Right cardiac atrium (tissue), 5 donors: ENCODE measurements around the gene DNAI1. TPM values are rescaled to one million over a fixed set of nuclear protein-coding genes. Genes with fewer than 3 reads are reported as not detected.

Experiments
- ATAC-seq, 2 donors: fragments of 200-7000 bp; cut with Tn5 transposase; one replicate each; pipeline versions ENCODE4 v1.8.0 to v1.9.1; 2020; ENCODE audit warnings: moderate library complexity in 2 of 2, mild to moderate bottlenecking in 1 of 2
- DNase-seq, 3 donors: peaks; one replicate each; pipeline ENCODE4 v3.0.0-alpha.2; 2020
- H3K27ac ChIP-seq: one replicate; pipeline ENCODE4 v1.5.1; 2013; ENCODE audit warnings: mild to moderate bottlenecking, low read length, control low read depth, moderate library complexity
- H3K27me3 ChIP-seq: one replicate; pipeline ENCODE4 v1.6.1; 2013; ENCODE audit not compliant: control insufficient read depth, insufficient read depth
- H3K4me1 ChIP-seq: one replicate; pipeline ENCODE4 v1.6.1; 2013; ENCODE audit warnings: low read length; ENCODE audit not compliant: control insufficient read depth, insufficient read depth
- H3K4me3 ChIP-seq: one replicate; pipeline ENCODE4 v1.5.1; 2013; ENCODE audit warnings: low read length, control low read depth
- H3K9me3 ChIP-seq: one replicate; pipeline ENCODE4 v1.6.1; 2013; ENCODE audit warnings: low read length; ENCODE audit not compliant: control insufficient read depth
- WGBS: extraction: QIAGEN DNeasy Blood & Tissue Kit; methylation state at CpG from one replicate; pipeline ENCODE4 v1.1.7; 2013; 5-methylcytosine and 5-hydroxymethylcytosine counted together
- intact Hi-C, 4 donors: fragments of 100-400 bp; cut with DNase I; formaldehyde crosslinking; loops; one replicate each; pipeline versions ENCODE4 v1.11.0 to v1.14.0; 2022 to 2023
- polyA plus RNA-seq: library from polyadenylated mRNA; stranded (reverse); fragments of 200-250 nt; gene quantifications from one replicate; pipeline ENCODE4 v1.2.3, GENCODE V29; 2013
- total RNA-seq, 4 donors: library from RNA; stranded (reverse); fragmentation: NEBNext Ultra II Directional; extraction: Animal tissue kit (Norgen Biotek cat#: 25700); gene quantifications; one replicate each; pipeline ENCODE4 v1.2.1, GENCODE V29; 2021
- donor health status: healthy with polysubstance abuse.
- donor health status: DM: no; HTN: yes; CAD: no.
- donor health status: DM: no; HTN: no; CAD: no.
- donor health status: DM: no; HTN: yes; CAD: no; lungs with severe emphysema.
- donor health status: DM: yes; HTN: yes; CAD: no.

DNAI1 gene
- total and polyA plus RNA-seq, 5 donors, result 0.16 TPM; not detected in 4

- Histone ChIP-seq H3K4me3 (no peak overlapping the region), H3K4me1 (no peaks in the 10 kb centered on the region), H3K9me3 (no peaks in the 10 kb centered on the region), H3K27ac (no peak overlapping the region), H3K27me3 (no peaks in the 10 kb centered on the region)
- ATAC-seq, result no peak
- DNase-seq, result no peak
- WGBS, result 56% methylated on average over 3 of the region's 3 CpGs
- intact Hi-C loops, result no loop called here
Measured at GRCh38 chr9:34490760-34491159, 32.2 kb downstream of the DNAI1 start.

GRCh38 chr9:34491596-34491995 lies 33.0 kb downstream of the DNAI1 start:
- H3K27me3 ChIP-seq, result no peaks in the 10 kb centered on the region
- DNase-seq (no peak), ATAC-seq (no peak)
- WGBS, result 50% methylated on average over 2 of the region's 2 CpGs
- no peaks in the 10 kb centered on the region for H3K4me1 ChIP-seq
- H3K9me3 ChIP-seq, result no peaks in the 10 kb centered on the region
- intact Hi-C loops, result no loop called here
- H3K4me3 ChIP-seq, result no peak overlapping the region
- H3K27ac ChIP-seq, result no peak overlapping the region

GRCh38 chr9:34492051-34492450 lies 33.4 kb downstream of the DNAI1 start:
- H3K4me3 ChIP-seq, result no peak overlapping the region
- 15% methylated on average over 2 of the region's 2 CpGs for WGBS
- DNase-seq (no peak), ATAC-seq (no peak)
- H3K27ac ChIP-seq, result no peak overlapping the region
- intact Hi-C loops, result no loop called here
- no peaks in the 10 kb centered on the region for H3K4me1 ChIP-seq
- H3K9me3 ChIP-seq, result no peaks in the 10 kb centered on the region
- no peaks in the 10 kb centered on the region for H3K27me3 ChIP-seq

GRCh38 chr9:34493972-34494535 lies 35.4 kb downstream of the DNAI1 start:
- Histone ChIP-seq H3K4me3 (no peak overlapping the region), H3K27me3 (no peaks in the 10 kb centered on the region), H3K9me3 (no peaks in the 10 kb centered on the region), H3K27ac (no peak overlapping the region), H3K4me1 (no peaks in the 10 kb centered on the region)
- WGBS, result 34% methylated on average over 8 of the region's 8 CpGs
- intact Hi-C loops, result no loop called here
- ATAC-seq, result peak; percentile 62 to 70
- peak; percentile 56 to 84 (median 79) for DNase-seq

- intact Hi-C loops, result loop anchor here in 1 of 4 donors (5.0 kb wide), 1 partner anchor 94 kb away; no protein-coding TSS in a partner anchor
- ATAC-seq (peak in 1 of 2 donors; percentile 34), DNase-seq (no peak)
- H3K4me1 ChIP-seq, result no peaks in the 10 kb centered on the region
- H3K27ac ChIP-seq, result no peak overlapping the region
- H3K4me3 ChIP-seq, result no peak overlapping the region
- no peaks in the 10 kb centered on the region for H3K27me3 ChIP-seq
- no peaks in the 10 kb centered on the region for H3K9me3 ChIP-seq
- 77% methylated on average over 6 of the region's 6 CpGs for WGBS
Measured at GRCh38 chr9:34496149-34496712, 37.6 kb downstream of the DNAI1 start.

GRCh38 chr9:34498553-34498952 lies 39.9 kb downstream of the DNAI1 start:
- Histone ChIP-seq H3K9me3 (no peaks in the 10 kb centered on the region), H3K4me1 (peaks cover 6% of the 10 kb centered on the region), H3K4me3 (no peak overlapping the region), H3K27ac (no peak overlapping the region), H3K27me3 (no peaks in the 10 kb centered on the region)
- WGBS, result 42% methylated on average over 3 of the region's 3 CpGs
- no peak for DNase-seq
- intact Hi-C loops, result loop anchor here in 1 of 4 donors (5.0 kb wide), 1 partner anchor 96 kb away; no protein-coding TSS in a partner anchor
- ATAC-seq, result no peak

GRCh38 chr9:34499076-34499475 lies 40.5 kb downstream of the DNAI1 start:
- no peak overlapping the region for H3K4me3 ChIP-seq
- no peaks in the 10 kb centered on the region for H3K9me3 ChIP-seq
- H3K27me3 ChIP-seq, result no peaks in the 10 kb centered on the region
- peaks cover 6% of the 10 kb centered on the region for H3K4me1 ChIP-seq
- DNase-seq (no peak), ATAC-seq (no peak)
- WGBS, result 74% methylated on average over 2 of the region's 2 CpGs
- intact Hi-C loops, result loop anchor here in 1 of 4 donors (5.0 kb wide), 1 partner anchor 97 kb away; no protein-coding TSS in a partner anchor
- H3K27ac ChIP-seq, result no peak overlapping the region

GRCh38 chr9:34500623-34501267 lies 42.1 kb downstream of the DNAI1 start:
- Histone ChIP-seq H3K4me1 (peaks cover 6% of the 10 kb centered on the region), H3K27ac (no peak overlapping the region), H3K9me3 (no peaks in the 10 kb centered on the region), H3K27me3 (no peaks in the 10 kb centered on the region), H3K4me3 (no peak overlapping the region)
- intact Hi-C loops, result loop anchor here (2.0 to 10.0 kb wide), 9 partner anchors 47 to 168 kb away; no protein-coding TSS in a partner anchor
- WGBS, result 3% methylated on average over 6 of the region's 6 CpGs
- peak; percentile 44 to 77 (median 73) for DNase-seq
- peak; percentile 20 to 52 for ATAC-seq

- Histone ChIP-seq H3K27me3 (no peaks in the 10 kb centered on the region), H3K9me3 (no peaks in the 10 kb centered on the region), H3K4me3 (no peak overlapping the region), H3K4me1 (peaks cover 6% of the 10 kb centered on the region), H3K27ac (no peak overlapping the region)
- WGBS, result 52% methylated on average over 2 of the region's 2 CpGs
- intact Hi-C loops, result loop anchor here (2.0 to 10.0 kb wide), 9 partner anchors 46 to 169 kb away; no protein-coding TSS in a partner anchor
- DNase-seq, result no peak
- ATAC-seq, result no peak
Measured at GRCh38 chr9:34501372-34501771, 42.8 kb downstream of the DNAI1 start.

GRCh38 chr9:34501889-34502425 lies 43.4 kb downstream of the DNAI1 start:
- DNase-seq, result peak; percentile 82 to 91 (median 89)
- no peaks in the 10 kb centered on the region for H3K27me3 ChIP-seq
- peaks cover 6% of the 10 kb centered on the region for H3K4me1 ChIP-seq
- H3K4me3 ChIP-seq, result no peak overlapping the region
- ATAC-seq, result peak; percentile 90 to 91
- no peak overlapping the region for H3K27ac ChIP-seq
- 10% methylated on average over 5 of the region's 5 CpGs for WGBS
- intact Hi-C loops, result loop anchor here (2.0 to 10.0 kb wide), 9 partner anchors 45 to 169 kb away; no protein-coding TSS in a partner anchor
- H3K9me3 ChIP-seq, result no peaks in the 10 kb centered on the region

- DNase-seq (no peak), ATAC-seq (peak in 1 of 2 donors; percentile 36)
Measured at GRCh38 chr9:34502471-34502870, 43.9 kb downstream of the DNAI1 start.

More at GRCh38 chr9:34502471-34502870, 43.9 kb downstream of the DNAI1 start:
- intact Hi-C loops, result loop anchor here in 2 of 4 donors (5.0 to 10.0 kb wide), 6 partner anchors 45 to 100 kb away; no protein-coding TSS in a partner anchor
- WGBS, result 47% methylated on average over 10 of the region's 10 CpGs
- Histone ChIP-seq H3K27ac (no peak overlapping the region), H3K27me3 (no peaks in the 10 kb centered on the region), H3K9me3 (no peaks in the 10 kb centered on the region), H3K4me1 (peaks cover 6% of the 10 kb centered on the region), H3K4me3 (no peak overlapping the region)
